T-cell (primary cell): ENCODE data around the gene HNRNPUL2. TPM values are rescaled to one million over a fixed set of nuclear protein-coding genes. Genes with fewer than 3 reads are reported as not detected.

ENCODE experiments used
- ATAC-seq, 4 experiments: fragments of 200-7000 bp in 3 of 4; fragments of 150-1000 bp in 1 of 4; cut with Tn5 transposase; replicated peaks in 1 of 4; 1 replicate in 3 of 4; 2 replicates in 1 of 4; pipeline ENCODE4 v1.10.0; 2021; ENCODE audit warnings: moderate library complexity in 3 of 4, mild to moderate bottlenecking in 2 of 4, moderate number of reproducible peaks in 1 of 4
- CTCF ChIA-PET, 2 donors: fragments of 300-600 bp; sonication (Branson Sonifier 250); formaldehyde crosslinking; loops; one replicate each; lab custom pipeline; 2022; ENCODE audit warnings: antibody characterized with exemption in 2 of 2; lab: Charles Lee
- POLR2A ChIA-PET, 2 donors: fragments of 300-600 bp; sonication (Branson Sonifier 250); formaldehyde crosslinking; loops; one replicate each; lab custom pipeline; 2022; ENCODE audit warnings: antibody characterized with exemption in 2 of 2; lab: Charles Lee
- DNase-seq, 35 experiments: peaks; one replicate each; pipeline versions ENCODE4 v3.0.0 to v3.0.0-alpha.2; 2013 to 2023
- H3K27ac ChIP-seq: one replicate; pipeline ENCODE4 v1.5.1; 2013; ENCODE audit warnings: low read length
- H3K27me3 ChIP-seq, 2 experiments: replicated peaks in 1 of 2; 1 replicate in 1 of 2; 2 replicates in 1 of 2; pipeline versions ENCODE4 v1.6.1 to v1.7.0; 2013; ENCODE audit warnings: low read length in 1 of 2, mixed read lengths in 1 of 2; ENCODE audit not compliant: control insufficient read depth in 2 of 2, insufficient read depth in 2 of 2; ENCODE audit errors: extremely low read depth in 1 of 2
- H3K36me3 ChIP-seq, 2 donors: 1 replicate in 1 of 2; 2 replicates in 1 of 2; pipeline versions ENCODE4 v1.6.1 to v1.7.0; 2013; ENCODE audit warnings: low read length in 1 of 2; ENCODE audit not compliant: control insufficient read depth in 2 of 2, insufficient read depth in 1 of 2; ENCODE audit errors: extremely low read depth in 1 of 2
- H3K4me1 ChIP-seq, 2 experiments: 1 replicate in 1 of 2; 2 replicates in 1 of 2; pipeline versions ENCODE4 v1.6.1 to v1.7.0; 2013; ENCODE audit warnings: low read length in 2 of 2, mixed read lengths in 1 of 2; ENCODE audit not compliant: insufficient read depth in 2 of 2, control insufficient read depth in 1 of 2; ENCODE audit errors: extremely low read depth in 1 of 2
- H3K4me3 ChIP-seq, 2 donors: 1 replicate in 1 of 2; 2 replicates in 1 of 2; pipeline versions ENCODE4 v1.5.1 to v1.7.0; 2013; ENCODE audit warnings: mild to moderate bottlenecking in 2 of 2, low read length in 1 of 2, moderate library complexity in 1 of 2; ENCODE audit not compliant: control insufficient read depth in 1 of 2; ENCODE audit errors: extremely low read depth in 1 of 2
- H3K9me3 ChIP-seq: 2 replicates; pipeline ENCODE4 v1.7.0; 2013
- H3K27ac Mint-ChIP-seq, 2 donors: one replicate each; pipeline ENCODE4 v1.8.0; 2020 to 2021; ENCODE audit warnings: mild to moderate bottlenecking in 2 of 2, mixed read lengths in 2 of 2
- H3K27me3 Mint-ChIP-seq, 2 donors: one replicate each; pipeline ENCODE4 v1.8.0; 2021 to 2022; ENCODE audit warnings: mixed read lengths in 2 of 2
- H3K36me3 Mint-ChIP-seq: one replicate; pipeline ENCODE4 v1.8.0; 2021; ENCODE audit warnings: mixed read lengths
- H3K4me1 Mint-ChIP-seq, 3 donors: one replicate each; pipeline ENCODE4 v1.8.0; 2020 to 2022; ENCODE audit warnings: mixed read lengths in 3 of 3, mild to moderate bottlenecking in 1 of 3
- H3K4me3 Mint-ChIP-seq, 3 donors: one replicate each; pipeline ENCODE4 v1.8.0; 2020 to 2022; ENCODE audit warnings: mild to moderate bottlenecking in 3 of 3, mixed read lengths in 3 of 3, moderate library complexity in 3 of 3
- H3K9me3 Mint-ChIP-seq, 3 donors: one replicate each; pipeline ENCODE4 v1.8.0; 2020 to 2022; ENCODE audit warnings: mixed read lengths in 3 of 3
- WGBS: methylation state at CpG from one replicate; pipeline ENCODE4 v1.1.5; 2013; ENCODE audit warnings: missing lambda C conversion rate; ENCODE audit not compliant: insufficient coverage; 5-methylcytosine and 5-hydroxymethylcytosine counted together
- total RNA-seq, 35 experiments: library from RNA in 6 of 35; stranded (reverse) in 6 of 35; fragments of 120-200 nt in 1 of 35; gene quantifications; one replicate each; pipeline versions ENCODE4 v1.2.1 to v1.2.4 and lab custom pipeline; 2013 to 2026

Gene HNRNPUL2
- total RNA-seq, 5 donors from 2014 or later (not counting 1 experiment from before 2014, with no cell fraction given), result 45.8 to 67.8 (median 62.7) TPM

DNA sequence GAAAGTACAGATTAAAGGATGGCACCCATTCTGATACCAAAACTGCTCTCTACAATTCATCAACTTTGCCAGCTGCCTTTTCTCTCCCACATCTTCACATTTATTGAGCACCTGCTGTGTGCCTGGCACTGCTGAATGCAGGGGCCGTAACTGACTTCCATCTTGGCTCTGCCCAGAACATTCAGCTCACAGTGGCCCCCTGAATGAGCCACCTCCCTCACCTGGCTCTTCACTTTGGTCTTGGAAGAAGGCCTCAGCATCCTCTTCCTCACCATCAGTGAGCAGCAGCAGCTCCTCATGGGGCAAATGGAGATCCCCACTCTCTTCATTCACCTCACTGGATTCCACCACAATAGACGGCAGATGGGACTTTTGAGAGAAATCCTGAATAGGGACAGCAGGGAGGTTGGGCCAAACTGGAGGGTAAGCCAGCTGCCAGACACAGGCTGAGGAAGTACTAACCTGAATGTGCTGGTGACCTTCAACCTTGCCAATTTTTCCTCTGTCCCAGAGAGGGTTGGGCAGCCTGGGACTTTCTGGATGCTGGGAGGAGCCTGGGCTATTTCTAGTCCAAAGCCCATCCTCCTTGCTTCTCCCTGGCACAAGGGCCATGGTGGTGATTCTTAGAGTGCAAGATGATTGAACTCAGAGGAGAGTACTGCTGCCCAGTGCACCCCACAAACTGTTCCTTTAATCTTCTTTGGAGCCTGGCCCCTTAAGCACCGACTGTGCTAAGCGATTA is 57.7 kb downstream of the HNRNPUL2 start:
- H3K4me3 ChIP-seq, result no peak overlapping the region
- peaks cover 0 to 3% of the 10 kb centered on the region in 2 experiments for H3K27me3 ChIP-seq
- WGBS, result 93% methylated on average over 3 of the region's 4 CpGs
- ChIA-PET POLR2A (interaction anchor here (0.6 to 0.7 kb wide), 3 partner anchors 82 to 399 kb away, joined by 3 to 6 read pairs (median 5); no protein-coding TSS in a partner anchor), CTCF (interaction anchor here in 1 of 2 donors (0.6 kb wide), 1 partner anchor 1352 kb away, joined by 3 read pairs; no protein-coding TSS in a partner anchor)
- no peaks in the 10 kb centered on the region for H3K9me3 ChIP-seq
- no peaks in the 10 kb centered on the region for H3K27me3 Mint-ChIP-seq
- H3K4me1 Mint-ChIP-seq, result peaks cover 54 to 65% (median 60%) of the 10 kb centered on the region in 3 donors
- peaks cover 9% of the 10 kb centered on the region for H3K36me3 Mint-ChIP-seq
- no peak overlapping the region for H3K27ac ChIP-seq
- H3K27ac Mint-ChIP-seq, result peak overlapping the region; percentile 98 to 99
- H3K36me3 ChIP-seq, result peaks cover 0 to 22% of the 10 kb centered on the region in 2 donors
- H3K4me1 ChIP-seq, result peaks cover 15 to 58% of the 10 kb centered on the region in 2 experiments
- H3K9me3 Mint-ChIP-seq, result no peaks in the 10 kb centered on the region
- ATAC-seq (no peak), DNase-seq (no peak)
- peak overlapping the region in 2 of 3 donors; percentile 28 to 52 for H3K4me3 Mint-ChIP-seq

DNA sequence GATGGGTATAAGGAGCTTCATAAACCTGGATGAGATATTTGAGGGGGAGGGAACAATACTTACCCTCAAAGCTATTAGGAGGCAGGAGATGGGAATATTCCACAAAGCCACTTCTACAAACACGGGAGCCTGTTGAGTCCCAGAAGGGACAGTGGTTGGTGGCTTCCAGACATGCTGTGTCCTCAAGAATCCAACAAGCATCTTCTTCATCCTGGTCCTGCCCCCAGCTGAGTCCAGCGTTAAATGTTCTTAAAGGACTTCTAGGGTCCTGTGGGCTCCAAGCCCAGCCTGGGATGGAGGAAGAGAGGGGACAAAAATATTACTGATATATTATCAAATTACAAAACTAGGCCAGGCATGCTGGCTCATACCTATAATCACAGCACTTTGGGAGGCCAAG is 59.8 kb downstream of the HNRNPUL2 start:
- Histone ChIP-seq H3K36me3 (peaks cover 0 to 23% of the 10 kb centered on the region in 2 donors), H3K9me3 (no peaks in the 10 kb centered on the region), H3K4me3 (no peak overlapping the region), H3K27ac (no peak overlapping the region), H3K27me3 (peaks cover 0 to 3% of the 10 kb centered on the region in 2 experiments), H3K4me1 (peaks cover 19 to 60% of the 10 kb centered on the region in 2 experiments)
- no peak for DNase-seq
- no CpG with 5 or more reads among the region's 2 CpGs for WGBS
- Mint-ChIP-seq H3K4me3 (peak overlapping the region; percentile 93 to 95 (median 95)), H3K4me1 (peaks cover 52 to 62% (median 60%) of the 10 kb centered on the region in 3 donors), H3K27ac (peak overlapping the region; percentile 49 to 94), H3K9me3 (no peaks in the 10 kb centered on the region), H3K27me3 (no peaks in the 10 kb centered on the region), H3K36me3 (peaks cover 16% of the 10 kb centered on the region)
- ChIA-PET POLR2A (interaction anchor here in 1 of 2 donors (0.9 to 3.7 kb wide), 2 partner anchors 9 to 76 kb away, joined by 4 to 17 read pairs; partner anchors contain the start of gene TUT1), CTCF (interaction anchor here in 1 of 2 donors (0.6 kb wide), 1 partner anchor 34 kb away, joined by 4 read pairs; no protein-coding TSS in a partner anchor)
- ATAC-seq, result no peak

DNA sequence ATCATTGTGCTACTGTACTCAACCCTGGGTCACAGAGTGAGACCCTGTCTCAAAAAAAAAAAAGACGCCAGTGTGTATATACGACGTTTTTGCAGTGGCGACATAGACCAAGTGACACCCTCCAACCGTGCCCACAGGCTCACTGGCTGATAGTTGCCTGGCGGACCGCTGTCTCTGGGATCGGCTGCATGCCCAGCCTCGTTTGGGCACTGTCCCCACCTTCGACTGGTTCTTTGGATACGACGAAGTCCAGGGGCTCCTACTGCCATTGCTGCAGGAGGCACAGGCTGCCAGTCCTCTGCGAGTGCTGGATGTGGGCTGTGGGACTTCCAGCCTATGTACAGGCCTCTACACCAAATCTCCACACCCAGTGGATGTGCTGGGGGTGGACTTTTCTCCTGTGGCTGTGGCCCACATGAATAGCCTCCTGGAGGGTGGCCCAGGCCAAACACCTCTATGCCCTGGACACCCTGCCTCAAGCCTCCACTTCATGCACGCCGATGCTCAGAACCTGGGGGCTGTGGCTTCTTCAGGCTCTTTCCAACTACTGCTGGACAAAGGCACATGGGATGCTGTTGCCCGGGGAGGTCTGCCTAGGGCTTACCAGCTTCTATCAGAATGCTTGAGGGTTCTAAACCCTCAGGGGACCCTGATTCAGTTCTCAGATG is 60.9 kb downstream of the HNRNPUL2 start:
- Histone ChIP-seq H3K27ac (peak overlapping the region; percentile 73), H3K9me3 (no peaks in the 10 kb centered on the region), H3K4me1 (peaks cover 19 to 52% of the 10 kb centered on the region in 2 experiments), H3K27me3 (peaks cover 0 to 3% of the 10 kb centered on the region in 2 experiments), H3K4me3 (peak overlapping the region; percentile 97 to 99), H3K36me3 (peaks cover 0 to 25% of the 10 kb centered on the region in 2 donors)
- ChIA-PET POLR2A (interaction anchor here (0.6 to 3.7 kb wide), 8 partner anchors 10 to 175 kb away, joined by 3 to 28 read pairs (median 6); partner anchors contain the start of genes INTS5 (in 2 of the 2) and TUT1 (in 1 of the 2)), CTCF (interaction anchor here (0.7 to 1.9 kb wide), 4 partner anchors 8 to 1638 kb away, joined by 3 to 8 read pairs (median 7); partner anchors contain the start of genes MTA2 (in 1 of the 2) and TUT1 (in 1 of the 2))
- H3K9me3 Mint-ChIP-seq, result no peaks in the 10 kb centered on the region
- ATAC-seq (no peak), DNase-seq (no peak)
- H3K36me3 Mint-ChIP-seq, result peaks cover 16% of the 10 kb centered on the region
- no peaks in the 10 kb centered on the region for H3K27me3 Mint-ChIP-seq
- peak overlapping the region; percentile 75 to 94 for H3K27ac Mint-ChIP-seq
- WGBS, result 56% methylated on average over 12 of the region's 16 CpGs
- peak overlapping the region; percentile 93 to 95 (median 95) for H3K4me3 Mint-ChIP-seq
- peaks cover 46 to 56% (median 52%) of the 10 kb centered on the region in 3 donors for H3K4me1 Mint-ChIP-seq

DNA sequence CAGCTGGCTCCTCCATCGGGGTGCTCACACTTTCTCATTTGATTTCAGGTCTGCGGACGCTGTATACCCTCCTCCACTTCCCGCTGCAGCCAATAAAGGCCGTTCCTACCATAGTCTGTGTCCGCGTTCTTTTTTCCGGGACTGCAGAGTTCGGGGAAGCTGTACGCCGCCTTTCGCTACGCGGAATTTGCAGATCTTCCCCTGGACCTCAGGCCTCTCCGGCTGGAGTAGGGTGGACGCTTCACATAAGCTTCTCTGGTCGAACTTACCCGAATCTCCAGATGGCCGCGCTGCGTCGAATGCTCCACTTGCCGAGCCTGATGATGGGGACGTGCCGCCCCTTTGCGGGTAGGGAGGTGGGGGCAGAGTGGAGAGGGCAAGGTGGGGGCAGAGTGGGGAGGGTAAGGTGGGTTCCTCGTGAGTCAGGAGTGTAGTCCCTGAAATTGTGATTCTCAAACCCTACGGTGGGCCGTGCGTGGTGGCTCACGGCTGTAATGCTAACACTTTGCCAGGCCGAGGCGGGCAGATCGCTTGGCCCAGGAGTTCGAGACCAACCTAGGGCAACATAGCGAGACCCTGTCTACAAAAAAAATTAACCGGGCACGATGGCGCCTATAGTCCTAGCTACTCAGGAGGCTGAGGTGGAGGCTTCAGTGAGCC is 61.5 kb downstream of the HNRNPUL2 start:
- no peaks in the 10 kb centered on the region for H3K9me3 Mint-ChIP-seq
- peaks cover 0 to 3% of the 10 kb centered on the region in 2 experiments for H3K27me3 ChIP-seq
- peaks cover 39 to 49% (median 45%) of the 10 kb centered on the region in 3 donors for H3K4me1 Mint-ChIP-seq
- peaks cover 0 to 25% of the 10 kb centered on the region in 2 donors for H3K36me3 ChIP-seq
- WGBS, result 3% methylated on average over 37 of the region's 39 CpGs
- ChIA-PET CTCF (interaction anchor here (0.7 to 1.9 kb wide), 22 partner anchors 9 to 1638 kb away, joined by 3 to 26 read pairs (median 7); partner anchors contain the start of genes TUT1 (in 2 of the 2), B3GAT3 (in 1 of the 2), EEF1G (in 1 of the 2) and EML3 (in 1 of the 2)), POLR2A (interaction anchor here (0.6 to 3.7 kb wide), 39 partner anchors 8 to 204 kb away, joined by 3 to 34 read pairs (median 6); partner anchors contain the start of genes INTS5 (in 2 of the 2), MTA2 (in 2 of the 2), B3GAT3 (in 1 of the 2) and EEF1G (in 1 of the 2))
- H3K4me3 ChIP-seq, result peak overlapping the region; percentile 97 to 99
- peak in 32 of 35 experiments; percentile 11 to 69 (median 48) for DNase-seq
- H3K36me3 Mint-ChIP-seq, result peaks cover 16% of the 10 kb centered on the region
- H3K9me3 ChIP-seq, result no peaks in the 10 kb centered on the region
- peak overlapping the region; percentile 73 for H3K27ac ChIP-seq
- ATAC-seq, result peak; percentile 28 to 38 (median 34)
- H3K27ac Mint-ChIP-seq, result peak overlapping the region; percentile 93 to 94
- peaks cover 18 to 47% of the 10 kb centered on the region in 2 experiments for H3K4me1 ChIP-seq
- no peaks in the 10 kb centered on the region for H3K27me3 Mint-ChIP-seq
- peak overlapping the region; percentile 93 to 95 (median 95) for H3K4me3 Mint-ChIP-seq

DNA sequence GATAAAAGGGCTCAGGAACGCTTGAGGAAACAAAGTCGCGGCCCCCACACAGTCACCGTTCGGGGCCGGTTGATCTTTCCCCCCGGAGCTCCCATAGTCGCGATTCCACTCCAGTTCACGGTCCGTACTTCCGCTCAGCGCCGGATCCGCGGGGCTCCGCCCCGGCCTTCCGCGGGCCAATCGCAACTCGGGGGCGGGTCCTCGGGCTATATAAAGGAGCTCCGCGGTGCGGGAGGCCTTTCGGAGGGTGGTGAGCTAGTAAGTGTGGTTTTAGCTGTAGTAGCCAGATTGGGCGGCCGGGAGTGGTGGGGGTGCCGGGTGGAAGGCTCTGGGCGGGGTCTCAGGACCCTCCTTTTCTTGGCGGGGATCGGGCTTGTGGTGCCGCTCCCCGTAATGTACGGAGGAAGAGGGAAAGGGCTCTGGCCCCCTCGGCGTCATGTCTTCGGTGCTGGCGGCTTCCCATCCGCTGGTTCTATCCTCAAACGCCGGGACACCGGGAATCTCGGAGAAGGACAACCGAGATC is 62.1 kb downstream of the HNRNPUL2 start, which contains the start of the genes C11orf98 and CSKMT:
C11orf98 (minus strand) TSS at position 136 of the 524 bp plus-strand sequence; CDS start at position 95, 41 bp downstream.
CSKMT (plus strand) TSS at position 238 of the 524 bp plus-strand sequence. CDS start 568 bp downstream, outside the sequence.
- Mint-ChIP-seq H3K27me3 (no peaks in the 10 kb centered on the region), H3K9me3 (no peaks in the 10 kb centered on the region), H3K4me3 (peak within 1 kb of the TSS; percentile 93 to 95 (median 95)), H3K27ac (peak within 1 kb of the TSS; percentile 93 to 94), H3K36me3 (peaks cover 16% of the 10 kb centered on the region), H3K4me1 (peaks cover 33 to 44% (median 40%) of the 10 kb centered on the region in 3 donors)
- Histone ChIP-seq H3K27me3 (peaks cover 0 to 3% of the 10 kb centered on the region in 2 experiments), H3K36me3 (peaks cover 0 to 25% of the 10 kb centered on the region in 2 donors), H3K4me1 (peaks cover 18 to 43% of the 10 kb centered on the region in 2 experiments), H3K9me3 (no peaks in the 10 kb centered on the region), H3K4me3 (peak within 1 kb of the TSS; percentile 97 to 99), H3K27ac (peak within 1 kb of the TSS; percentile 73)
- CTCF ChIA-PET, result interaction anchor here (0.7 to 1.9 kb wide), 21 partner anchors 9 to 240 kb away, joined by 3 to 26 read pairs (median 7); partner anchors contain the start of genes TUT1 (in 2 of the 2), B3GAT3 (in 1 of the 2), EEF1G (in 1 of the 2) and EML3 (in 1 of the 2)
- POLR2A ChIA-PET, result interaction anchor here (0.5 to 3.7 kb wide), 45 partner anchors 8 to 1653 kb away, joined by 3 to 34 read pairs (median 5); partner anchors contain the start of genes HNRNPUL2 (in 2 of the 2), INTS5 (in 2 of the 2), MTA2 (in 2 of the 2) and TUT1 (in 2 of the 2)
- under 1% methylated on average over 43 of the region's 47 CpGs for WGBS
- peak; percentile 86 to 97 (median 93) for DNase-seq
- peak; percentile 90 to 94 (median 92) for ATAC-seq
